Measurements from ENCODE around the gene FAM9B.

DNA sequence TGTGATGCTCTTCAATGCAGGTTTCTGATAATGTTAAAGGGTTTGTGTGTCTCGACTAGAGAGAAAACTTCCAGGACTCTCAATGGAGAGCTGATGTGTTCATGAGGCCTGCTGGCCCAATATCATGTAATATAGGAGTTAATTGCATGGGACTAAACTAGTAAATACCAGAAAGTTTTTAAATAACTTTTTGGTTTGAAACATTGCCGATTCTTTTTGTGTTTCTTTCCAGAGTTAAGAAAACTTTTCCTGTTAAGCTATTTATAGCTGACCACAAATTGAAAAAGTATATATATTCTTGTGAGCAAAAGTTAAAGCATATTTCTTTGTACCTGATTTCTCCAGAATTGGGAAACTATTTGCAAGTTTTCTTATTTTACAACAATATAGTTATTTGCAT lies 49.7 kb downstream of the FAM9B start:
- TF ChIP-seq CTCF (optimal IDR thresholded peaks at IDR 0.05 in 1 of 3, IDR thresholded peaks at IDR 0.05 in 1 of 3, conservative IDR thresholded peaks at IDR 0.05 in 1 of 3; ENCODE audit: extremely low read depth in 1 of 3, insufficient read depth in 2 of 3, low read length in 3 of 3) (no peak), EZH2 (IDR thresholded peaks at IDR 0.05; ENCODE audit: low read length) (no peak)

Data from keratinocyte (primary cell).